Lung (tissue), 12 donors: ENCODE measurements around the gene IL20RA. TPM values are rescaled to one million over a fixed set of nuclear protein-coding genes. Genes with fewer than 3 reads are reported as not detected.

ENCODE experiments used
- ATAC-seq: fragments of 200-7000 bp; cut with Tn5 transposase; one replicate; pipeline ENCODE4 v1.9.1; 2020; ENCODE audit warnings: moderate number of reproducible peaks; ENCODE audit not compliant: insufficient read depth, low FRiP score
- DNase-seq, 3 donors: peaks; one replicate each; pipeline ENCODE4 v3.0.0-alpha.2; 2013 to 2017
- H3K27ac ChIP-seq, 2 donors: one replicate each; pipeline ENCODE4 v1.5.1; 2013; ENCODE audit warnings: mild to moderate bottlenecking in 2 of 2, moderate library complexity in 2 of 2, control low read depth in 1 of 2, inconsistent platforms in 1 of 2, low read depth in 1 of 2, low read length in 1 of 2
- H3K27me3 ChIP-seq, 3 donors: one replicate each; pipeline ENCODE4 v1.5.1; 2013; ENCODE audit warnings: low read length in 2 of 3; ENCODE audit not compliant: control insufficient read depth in 3 of 3, insufficient read depth in 3 of 3
- H3K36me3 ChIP-seq, 4 donors: one replicate each; pipeline ENCODE4 v1.5.1; 2013; ENCODE audit warnings: low read length in 4 of 4, mild to moderate bottlenecking in 1 of 4, moderate library complexity in 1 of 4; ENCODE audit not compliant: control insufficient read depth in 4 of 4, insufficient read depth in 4 of 4
- H3K4me1 ChIP-seq, 5 donors: one replicate each; pipeline ENCODE4 v1.5.1; 2013; ENCODE audit warnings: low read length in 5 of 5, mild to moderate bottlenecking in 2 of 5, moderate library complexity in 1 of 5; ENCODE audit not compliant: control insufficient read depth in 5 of 5, insufficient read depth in 5 of 5
- H3K4me3 ChIP-seq: one replicate; pipeline ENCODE4 v1.5.1; 2013; ENCODE audit warnings: mild to moderate bottlenecking, control low read depth, moderate library complexity
- H3K9ac ChIP-seq, 2 donors: one replicate each; pipeline ENCODE4 v1.5.1; 2013; ENCODE audit warnings: low read length in 2 of 2, control low read depth in 1 of 2; ENCODE audit not compliant: insufficient read depth in 1 of 2
- H3K9me3 ChIP-seq, 4 donors: one replicate each; pipeline ENCODE4 v1.5.1; 2013; ENCODE audit warnings: low read length in 3 of 4, mild to moderate bottlenecking in 1 of 4, moderate library complexity in 1 of 4; ENCODE audit not compliant: control insufficient read depth in 4 of 4, insufficient read depth in 3 of 4
- CTCF ChIP-seq: IDR thresholded peaks from 2 replicates; pipeline ENCODE4 v1.5.1; 2012; ENCODE audit warnings: mild to moderate bottlenecking; ENCODE audit errors: control extremely low read depth, extremely low read depth
- WGBS, 2 donors: extraction: QIAGEN DNeasy Blood & Tissue Kit; methylation state at CpG; one replicate each; pipeline ENCODE4 v1.1.7; 2013; 5-methylcytosine and 5-hydroxymethylcytosine counted together
- polyA plus RNA-seq, 2 donors: library from polyadenylated mRNA; stranded (reverse); fragments of 200-250 nt; gene quantifications; one replicate each; pipeline ENCODE4 v1.2.1, GENCODE V29; 2013
- total RNA-seq, 2 donors: library from RNA; depleted of rRNA in 1 of 2; stranded (reverse); fragments of >200 nt in 1 of 2; gene quantifications; one replicate each; pipeline ENCODE4 v1.2.1, GENCODE V29; 2014 to 2021
- donor health status: control.
- donor health status: control.
- donor health status: Bipolar disorder and iron deficiency.
- donor health status: healthy.
- donor health status: DM: yes; HTN: yes; CAD: no.

Gene IL20RA
- total and polyA plus RNA-seq, 4 donors, result 3.7 to 16.2 (median 6.7) TPM

- 92 to 95% methylated on average over 6 of the region's 6 CpGs for WGBS, 2 donors
- DNase-seq, result no peak
- no peaks in the 10 kb centered on the region for H3K27me3 ChIP-seq
- TF ChIP-seq CTCF, result no peak
- no peaks in the 10 kb centered on the region for H3K36me3 ChIP-seq
- no peak overlapping the region for H3K27ac ChIP-seq
- no peak overlapping the region for H3K9ac ChIP-seq
- no peak overlapping the region for H3K4me3 ChIP-seq
- ATAC-seq, result no peak
- no peaks in the 10 kb centered on the region for H3K4me1 ChIP-seq
- no peaks in the 10 kb centered on the region for H3K9me3 ChIP-seq
Observed at GRCh38 chr6:136971609-136972008, 73.2 kb downstream of the IL20RA start.

- TF ChIP-seq CTCF, result no peak
- H3K36me3 ChIP-seq, result no peaks in the 10 kb centered on the region
- H3K4me3 ChIP-seq, result no peak overlapping the region
- no peak overlapping the region for H3K9ac ChIP-seq
- no peaks in the 10 kb centered on the region for H3K27me3 ChIP-seq
- no peaks in the 10 kb centered on the region for H3K4me1 ChIP-seq
- H3K27ac ChIP-seq, result peak overlapping the region in 1 of 2 donors; percentile 49
- no peak for ATAC-seq
- DNase-seq, result no peak
- no peaks in the 10 kb centered on the region for H3K9me3 ChIP-seq
- WGBS, 2 donors, result 90 to 92% methylated on average over 4 of the region's 4 CpGs
Observed at GRCh38 chr6:136969930-136970329, 74.8 kb downstream of the IL20RA start.

GRCh38 chr6:136969433-136969832 is 75.3 kb downstream of the IL20RA start:
- no peak for ATAC-seq
- H3K36me3 ChIP-seq, result no peaks in the 10 kb centered on the region
- no peak for TF ChIP-seq CTCF
- no peak for DNase-seq
- H3K27ac ChIP-seq, result peak overlapping the region in 1 of 2 donors; percentile 49
- WGBS, 2 donors, result 86 to 94% methylated on average over 5 of the region's 5 CpGs
- H3K9ac ChIP-seq, result no peak overlapping the region
- H3K4me1 ChIP-seq, result peaks cover 0 to 2% (median 0%) of the 10 kb centered on the region in 5 donors
- no peak overlapping the region for H3K4me3 ChIP-seq
- H3K27me3 ChIP-seq, result no peaks in the 10 kb centered on the region
- no peaks in the 10 kb centered on the region for H3K9me3 ChIP-seq

GRCh38 chr6:136968837-136969236 is 75.9 kb downstream of the IL20RA start:
- no peak overlapping the region for H3K9ac ChIP-seq
- no peaks in the 10 kb centered on the region for H3K36me3 ChIP-seq
- H3K4me1 ChIP-seq, result peaks cover 0 to 2% (median 0%) of the 10 kb centered on the region in 5 donors
- H3K27ac ChIP-seq, result peak overlapping the region in 1 of 2 donors; percentile 49
- 61 to 67% methylated on average over 7 of the region's 7 CpGs for WGBS, 2 donors
- no peaks in the 10 kb centered on the region for H3K9me3 ChIP-seq
- no peak for DNase-seq
- H3K27me3 ChIP-seq, result no peaks in the 10 kb centered on the region
- H3K4me3 ChIP-seq, result no peak overlapping the region
- TF ChIP-seq CTCF, result no peak
- no peak for ATAC-seq
